OCI-LY1 (cell line): ENCODE results near the gene KEL.

Experiments used
- H2AFZ ChIP-seq: fragments of 200-600 bp; sonication (generic), shearing (Covaris generic); 2 replicates; pipeline ENCODE4 v1.6.0; 2014; ENCODE audit warnings: antibody characterized with exemption, mild to moderate bottlenecking, low read length
- H3F3A ChIP-seq: fragments of 200-600 bp; sonication (generic), shearing (Covaris generic); 2 replicates; pipeline ENCODE4 v1.6.0; 2014; ENCODE audit warnings: mild to moderate bottlenecking, antibody characterized with exemption, low read length, moderate library complexity; ENCODE audit not compliant: insufficient read depth
- H3K27ac ChIP-seq: fragments of 200-600 bp; sonication (generic); 2 replicates; pipeline ENCODE4 v1.5.1; 2014; ENCODE audit warnings: low read length, mixed run types, mild to moderate bottlenecking, low read depth; ENCODE audit not compliant: poor library complexity, severe bottlenecking
- H3K27me3 ChIP-seq: fragments of 200-600 bp; sonication (generic); 2 replicates; pipeline ENCODE4 v1.6.0; 2014; ENCODE audit warnings: antibody characterized with exemption, mild to moderate bottlenecking, low read length, moderate library complexity; ENCODE audit not compliant: insufficient read depth
- H3K36me3 ChIP-seq: fragments of 200-600 bp; sonication (generic); 2 replicates; pipeline ENCODE4 v1.6.1; 2014; ENCODE audit warnings: mild to moderate bottlenecking, antibody characterized with exemption, low read length, moderate library complexity, mixed read lengths; ENCODE audit not compliant: insufficient read depth
- H3K4me1 ChIP-seq: fragments of 200-600 bp; sonication (generic); 2 replicates; pipeline ENCODE4 v1.5.1; 2014; ENCODE audit warnings: mild to moderate bottlenecking, low read length, moderate library complexity; ENCODE audit not compliant: insufficient read depth, severe bottlenecking
- H3K4me2 ChIP-seq: fragments of 200-600 bp; sonication (generic), shearing (Covaris generic); 2 replicates; pipeline ENCODE4 v1.6.1; 2014; ENCODE audit warnings: low read length
- H3K4me3 ChIP-seq: fragments of 200-600 bp; sonication (generic); 2 replicates; pipeline ENCODE4 v1.5.1; 2014; ENCODE audit warnings: low read length, low read depth, mild to moderate bottlenecking, mixed read lengths; ENCODE audit not compliant: poor library complexity, severe bottlenecking
- H3K79me2 ChIP-seq: fragments of 200-600 bp; shearing (Covaris generic); 2 replicates; pipeline ENCODE4 v1.6.1; 2016; ENCODE audit warnings: mixed run types, low read length, mixed read lengths; ENCODE audit not compliant: insufficient read depth
- H3K9ac ChIP-seq: fragments of 200-600 bp; sonication (generic), shearing (Covaris generic); 2 replicates; pipeline ENCODE4 v1.6.1; 2014; ENCODE audit warnings: mild to moderate bottlenecking, low read length, mixed read lengths
- H3K9me2 ChIP-seq: fragments of 200-600 bp; sonication (generic), shearing (Covaris generic); 2 replicates; pipeline ENCODE4 v1.6.1; 2014; ENCODE audit warnings: low read depth, mild to moderate bottlenecking, low read length, mixed read lengths
- H3K9me3 ChIP-seq: fragments of 200-600 bp; shearing (Covaris generic); 2 replicates; pipeline ENCODE4 v1.6.1; 2014; ENCODE audit warnings: low read length, mixed read lengths
- H4K20me1 ChIP-seq: fragments of 200-600 bp; sonication (generic), shearing (Covaris generic); 2 replicates; pipeline ENCODE4 v1.6.0; 2016; ENCODE audit warnings: mild to moderate bottlenecking, low read length; ENCODE audit not compliant: insufficient read depth
- EZH2 ChIP-seq: fragments of 200-600 bp; sonication (generic), shearing (Covaris generic); IDR thresholded peaks from 2 replicates; pipeline ENCODE4 v1.8.0; 2017; ENCODE audit warnings: borderline replicate concordance, mixed run types, mild to moderate bottlenecking, antibody characterized with exemption, low read length, moderate library complexity, mixed read lengths
- TF ChIP-seq, protein P1 (sequence below): fragments of 200-600 bp; sonication (generic), shearing (Covaris generic); IDR thresholded peaks from 2 replicates; pipeline ENCODE4 v1.5.1; 2017; ENCODE audit warnings: mild to moderate bottlenecking, antibody characterized with exemption, low read length, moderate library complexity, mixed read lengths

KEL gene

DNA sequence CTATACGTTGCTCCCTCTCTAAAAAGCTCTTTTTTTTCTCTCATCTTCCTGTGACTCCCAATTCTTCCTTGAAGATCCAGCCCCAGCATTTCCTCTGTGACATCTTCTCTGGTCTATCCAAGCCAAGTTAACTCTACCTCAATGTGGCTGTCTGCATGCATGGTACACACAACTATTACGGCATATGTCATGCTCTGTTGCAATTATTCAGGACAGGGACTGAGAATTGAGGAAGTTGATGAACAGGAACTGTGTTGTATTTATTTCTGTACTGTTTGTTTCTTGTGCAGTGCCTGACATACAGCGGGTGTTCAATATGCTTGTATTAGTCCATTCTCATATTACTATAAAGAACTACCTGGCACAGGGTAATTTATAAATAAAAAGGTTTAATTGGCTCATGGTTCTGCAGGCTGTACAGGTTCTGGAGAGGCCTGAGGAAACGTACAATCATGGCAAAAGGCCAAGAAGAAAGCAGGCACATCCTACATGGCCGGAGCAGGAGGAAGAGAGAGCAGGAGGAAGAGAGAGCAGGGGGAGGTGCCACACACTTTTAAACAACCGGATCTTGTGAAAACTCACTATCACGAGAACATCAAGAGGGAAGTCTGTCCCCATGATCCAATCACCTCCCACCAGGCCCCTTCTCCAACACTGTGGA lies 34.9 kb downstream of the KEL start:
- H3K27ac ChIP-seq = no peak overlapping the region
- no peaks in the 10 kb centered on the region for H3K79me2 ChIP-seq
- H2AFZ ChIP-seq = no peak overlapping the region
- no peaks in the 10 kb centered on the region for H3K9me3 ChIP-seq
- no peak overlapping the region for H3K9ac ChIP-seq
- no peaks in the 10 kb centered on the region for H3K4me1 ChIP-seq
- H3K4me3 ChIP-seq = no peak overlapping the region
- H3K27me3 ChIP-seq = 0 out of 2 replicates have a peak, but pooled peaks cover 4% of the 10 kb centered on the region
- no peaks in the 10 kb centered on the region for H3F3A ChIP-seq
- H3K36me3 ChIP-seq = no peaks in the 10 kb centered on the region
- no peak for TF ChIP-seq EZH2
- TF ChIP-seq, protein P1, sequence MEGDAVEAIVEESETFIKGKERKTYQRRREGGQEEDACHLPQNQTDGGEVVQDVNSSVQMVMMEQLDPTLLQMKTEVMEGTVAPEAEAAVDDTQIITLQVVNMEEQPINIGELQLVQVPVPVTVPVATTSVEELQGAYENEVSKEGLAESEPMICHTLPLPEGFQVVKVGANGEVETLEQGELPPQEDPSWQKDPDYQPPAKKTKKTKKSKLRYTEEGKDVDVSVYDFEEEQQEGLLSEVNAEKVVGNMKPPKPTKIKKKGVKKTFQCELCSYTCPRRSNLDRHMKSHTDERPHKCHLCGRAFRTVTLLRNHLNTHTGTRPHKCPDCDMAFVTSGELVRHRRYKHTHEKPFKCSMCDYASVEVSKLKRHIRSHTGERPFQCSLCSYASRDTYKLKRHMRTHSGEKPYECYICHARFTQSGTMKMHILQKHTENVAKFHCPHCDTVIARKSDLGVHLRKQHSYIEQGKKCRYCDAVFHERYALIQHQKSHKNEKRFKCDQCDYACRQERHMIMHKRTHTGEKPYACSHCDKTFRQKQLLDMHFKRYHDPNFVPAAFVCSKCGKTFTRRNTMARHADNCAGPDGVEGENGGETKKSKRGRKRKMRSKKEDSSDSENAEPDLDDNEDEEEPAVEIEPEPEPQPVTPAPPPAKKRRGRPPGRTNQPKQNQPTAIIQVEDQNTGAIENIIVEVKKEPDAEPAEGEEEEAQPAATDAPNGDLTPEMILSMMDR = no peak
- H3K4me2 ChIP-seq = no peak overlapping the region
- H3K9me2 ChIP-seq = no peaks in the 10 kb centered on the region
- H4K20me1 ChIP-seq = no peaks in the 10 kb centered on the region

DNA sequence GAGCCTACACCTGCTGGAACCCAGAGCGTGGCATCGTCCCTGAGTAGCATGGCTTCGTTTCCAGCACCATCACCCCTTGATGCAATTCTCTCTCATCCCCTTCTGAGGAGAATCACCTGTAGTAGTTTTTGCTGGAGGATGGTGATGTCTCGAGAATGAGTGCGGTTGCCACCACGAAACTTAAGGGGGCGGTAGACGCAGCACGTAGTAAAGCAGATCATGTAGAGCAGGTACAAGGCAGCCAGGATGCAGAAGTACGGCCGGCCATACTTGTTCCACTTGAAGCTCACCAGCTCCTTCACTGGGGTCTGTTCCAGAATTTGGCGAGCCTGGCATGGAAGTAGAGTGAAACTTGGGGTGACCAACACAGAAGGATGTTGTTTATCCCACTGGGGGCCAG lies 36.8 kb downstream of the KEL start:
- H3K9ac ChIP-seq = no peak overlapping the region
- no peak overlapping the region for H3K27ac ChIP-seq
- H3K4me2 ChIP-seq = no peak overlapping the region
- no peak overlapping the region for H2AFZ ChIP-seq
- H3F3A ChIP-seq = no peaks in the 10 kb centered on the region
- no peaks in the 10 kb centered on the region for H3K79me2 ChIP-seq
- no peak for TF ChIP-seq EZH2
- TF ChIP-seq, protein P1 = peak; percentile 55
- H3K36me3 ChIP-seq = no peaks in the 10 kb centered on the region
- no peaks in the 10 kb centered on the region for H3K4me1 ChIP-seq
- no peaks in the 10 kb centered on the region for H3K9me3 ChIP-seq
- H4K20me1 ChIP-seq = no peaks in the 10 kb centered on the region
- H3K4me3 ChIP-seq = no peak overlapping the region
- H3K9me2 ChIP-seq = no peaks in the 10 kb centered on the region
- peaks cover 9% of the 10 kb centered on the region; the same call in 1 of the 2 replicates for H3K27me3 ChIP-seq

- H3K9me3 ChIP-seq = no peaks in the 10 kb centered on the region
- TF ChIP-seq, protein P1 = no peak
- no peak for TF ChIP-seq EZH2
- peaks cover 9% of the 10 kb centered on the region for H3K27me3 ChIP-seq
Measured at GRCh38 chr7:142923391-142923790, 38.8 kb downstream of the KEL start.

More at GRCh38 chr7:142923391-142923790, 38.8 kb downstream of the KEL start:
- Histone ChIP-seq H3K27ac (no peak overlapping the region), H4K20me1 (no peaks in the 10 kb centered on the region), H3K9me2 (no peaks in the 10 kb centered on the region), H3K9ac (no peak overlapping the region), H3K4me1 (no peaks in the 10 kb centered on the region), H3K36me3 (no peaks in the 10 kb centered on the region), H3K79me2 (no peaks in the 10 kb centered on the region), H3K4me3 (no peak overlapping the region), H3K4me2 (no peak overlapping the region), H3F3A (no peaks in the 10 kb centered on the region), H2AFZ (no peak overlapping the region)
